K562 (cell line): ENCODE data around the gene RAMP2. TPM values are rescaled to one million over a fixed set of nuclear protein-coding genes. Genes with fewer than 3 reads are reported as not detected.
A peak's percentile ranks its signal among the peaks of the same experiment; 100 is the strongest.

Experiments
- MCM3 ChIP-seq: fragments of 450-650 bp; IDR thresholded peaks from 2 replicates; pipeline ENCODE4 v1.6.1; 2016
- MLX ChIP-seq, 2 experiments: fragments of 450-650 bp in 1 of 2; sonication (generic) in 1 of 2; formaldehyde crosslinking; conservative IDR thresholded peaks; 2 replicates each; pipeline versions ENCODE4 v1.4.0 to v1.8.1; 2020 to 2022; ENCODE audit warnings: mild to moderate bottlenecking in 1 of 2, missing genetic modification reagents in 1 of 2
- NCOR1 ChIP-seq: fragments of 450-650 bp; IDR thresholded peaks from 2 replicates; pipeline ENCODE4 v1.6.1; 2016; ENCODE audit warnings: mild to moderate bottlenecking, moderate library complexity
- PTBP1 ChIP-seq: fragments of 200-400 bp; formaldehyde crosslinking; IDR thresholded peaks from 2 replicates; pipeline ENCODE4 v1.6.1; 2017; ENCODE audit warnings: low read depth, low read length
- RBM22 ChIP-seq: fragments of 200-400 bp; formaldehyde crosslinking; IDR thresholded peaks from 2 replicates; pipeline ENCODE4 v1.6.1; 2018; ENCODE audit warnings: low read length, low read depth; ENCODE audit not compliant: poor library complexity, severe bottlenecking
- SETDB1 ChIP-seq: IDR thresholded peaks from one replicate; pipeline ENCODE4 v1.6.1; 2012; ENCODE audit warnings: low read length, control low read depth, inconsistent platforms
- SNAPC5 ChIP-seq: fragments of 250-450 bp; sonication (Bioruptor Pico); IDR thresholded peaks from 2 replicates; pipeline ENCODE4 v1.8.0; 2021; ENCODE audit warnings: moderate library complexity, mild to moderate bottlenecking, inconsistent platforms
- SP2 ChIP-seq: IDR thresholded peaks from 2 replicates; pipeline ENCODE4 v1.6.1; 2011; ENCODE audit warnings: mild to moderate bottlenecking, low read depth, low read length, moderate library complexity; ENCODE audit not compliant: poor library complexity, severe bottlenecking; ENCODE audit errors: extremely low read depth
- TAF7 ChIP-seq: fragments of 450-650 bp; IDR thresholded peaks from 2 replicates; pipeline ENCODE4 v1.6.1; 2016; ENCODE audit warnings: missing genetic modification characterization, missing compliant biosample characterization
- THRA ChIP-seq: fragments of 450-650 bp; IDR thresholded peaks from 2 replicates; pipeline ENCODE4 v1.6.1; 2017; ENCODE audit warnings: mild to moderate bottlenecking, moderate library complexity
- ZBTB40 ChIP-seq, 2 experiments: fragments of 450-650 bp in 1 of 2; sonication (generic) in 1 of 2; formaldehyde crosslinking in 1 of 2; IDR thresholded peaks; 2 replicates each; pipeline versions ENCODE4 v1.7.1 to v1.9.0; 2016 to 2022; ENCODE audit warnings: inconsistent platforms in 1 of 2, mild to moderate bottlenecking in 1 of 2, missing genetic modification reagents in 1 of 2
- ZFX ChIP-seq: sonication (generic); formaldehyde crosslinking; IDR thresholded peaks from 2 replicates; pipeline ENCODE4 v1.8.0; 2022; ENCODE audit warnings: mild to moderate bottlenecking, missing genetic modification reagents, moderate library complexity
- ZNF263 ChIP-seq: sonication (generic); formaldehyde crosslinking; IDR thresholded peaks from 2 replicates; pipeline ENCODE4 v1.8.0; 2022; ENCODE audit warnings: mild to moderate bottlenecking, missing genetic modification reagents, borderline replicate concordance
- polyA plus RNA-seq, 8 experiments: library from polyadenylated mRNA; depleted of rRNA in 4 of 8; stranded (reverse) in 5 of 8; unstranded in 3 of 8; fragments of >200 nt; fragmentation: Nextera tagmentation in 2 of 8; fragmentation: Illumina TruSeq in 1 of 8; extraction: Ambion mirVana in 2 of 8; extraction: Trizol in 1 of 8; gene quantifications; 2 replicates each; pipeline versions ENCODE4 v1.2.1 to v1.2.3, GENCODE V29; 2011 to 2014; ENCODE audit warnings: inconsistent platforms in 1 of 8, missing spikeins in 1 of 8
- total RNA-seq, 7 experiments: library from RNA; depleted of rRNA in 6 of 7; stranded (reverse); fragments of >200 nt in 6 of 7; fragmentation: Illumina TruSeq in 2 of 7; extraction: Trizol in 2 of 7; gene quantifications; 2 replicates each; pipeline versions ENCODE4 v1.2.1 to v1.2.3, GENCODE V29; 2011 to 2021; ENCODE audit warnings: low replicate concordance in 1 of 7

RAMP2 gene
- total and polyA plus RNA-seq, 9 of the 15 experiments (the other 6 are each of a cell fraction or from before 2014, with no cell fraction given), result not detected

GRCh38 chr17:42780851-42781638 lies 20.0 kb downstream of the RAMP2 start (continued):
- TF ChIP-seq SETDB1 (no peak), TAF7 (tag) (no peak), SNAPC5 (no peak), ZFX (CRISPR knock-in tag) (0 out of 2 replicates have a peak, but pooled peaks have one; percentile 1), NCOR1 (no peak), SP2 (no peak), RBM22 (peak; percentile 36), THRA (no peak), ZNF263 (CRISPR knock-in tag) (0 out of 2 replicates have a peak, but pooled peaks have one; percentile 16), MCM3 (no peak), PTBP1 (0 out of 2 replicates have a peak, but pooled peaks have one; percentile 23), MLX (CRISPR knock-in tag; conservative IDR thresholded peaks at IDR 0.05) (no peak), ZBTB40 (IDR thresholded peaks at IDR 0.05) (peak; percentile 31; the same call in 1 of the 2 replicates), ZBTB40 (CRISPR knock-in tag; IDR thresholded peaks at IDR 0.05) (no peak)
